HepG2 (cell line): Measurements from ENCODE around the gene ING1. TPM values are rescaled to one million over a fixed set of nuclear protein-coding genes. Genes with fewer than 3 reads are reported as not detected.

Experiments
- KDM1A ChIP-seq: IDR thresholded peaks from 2 replicates; pipeline ENCODE4 v1.6.1; 2016; ENCODE audit warnings: missing compliant biosample characterization
- KLF9 ChIP-seq: IDR thresholded peaks from 2 replicates; pipeline ENCODE4 v1.6.1; 2016; ENCODE audit warnings: low read depth
- RAD21 ChIP-seq: fragments of 450-650 bp; formaldehyde crosslinking; IDR thresholded peaks from 2 replicates; pipeline ENCODE4 v1.5.0; 2020; ENCODE audit warnings: mild to moderate bottlenecking
- SAP130 ChIP-seq: IDR thresholded peaks from 2 replicates; pipeline ENCODE4 v1.6.1; 2016; ENCODE audit warnings: low read depth
- SOX13 ChIP-seq, 3 experiments: fragments of 450-650 bp in 1 of 3; sonication (generic) in 1 of 3; formaldehyde crosslinking in 1 of 3; IDR thresholded peaks in 2 of 3; conservative IDR thresholded peaks in 1 of 3; 2 replicates each; pipeline versions ENCODE4 v1.5.0 to v1.6.1; 2016 to 2020; ENCODE audit warnings: antibody characterized with exemption in 1 of 3, mild to moderate bottlenecking in 1 of 3, missing compliant biosample characterization in 1 of 3, missing genetic modification reagents in 1 of 3, moderate library complexity in 1 of 3
- SOX6 ChIP-seq, 2 experiments: fragments of 450-650 bp in 1 of 2; sonication (generic) in 1 of 2; formaldehyde crosslinking in 1 of 2; IDR thresholded peaks; 2 replicates each; pipeline versions ENCODE4 v1.4.0 to v1.6.1; 2017 to 2020; ENCODE audit warnings: antibody characterized with exemption in 1 of 2, mild to moderate bottlenecking in 1 of 2, missing genetic modification reagents in 1 of 2
- ZMAT3 ChIP-seq: sonication (generic); formaldehyde crosslinking; conservative IDR thresholded peaks from 2 replicates; pipeline ENCODE4 v1.7.0; 2021; ENCODE audit warnings: missing genetic modification reagents
- ZMYM3 ChIP-seq: sonication (generic); formaldehyde crosslinking; IDR thresholded peaks from 2 replicates; pipeline ENCODE4 v1.5.1; 2020; ENCODE audit warnings: mild to moderate bottlenecking, missing genetic modification reagents
- ZNF264 ChIP-seq: sonication (generic); formaldehyde crosslinking; IDR thresholded peaks from 2 replicates; pipeline ENCODE4 v1.4.0; 2020; ENCODE audit warnings: missing genetic modification reagents
- ZNF383 ChIP-seq: sonication (generic); formaldehyde crosslinking; IDR thresholded peaks from 2 replicates; pipeline ENCODE4 v1.4.0; 2020; ENCODE audit warnings: missing genetic modification reagents, mild to moderate bottlenecking, borderline replicate concordance
- ZNF678 ChIP-seq: sonication (generic); formaldehyde crosslinking; IDR thresholded peaks from 2 replicates; pipeline ENCODE4 v1.4.0; 2020; ENCODE audit warnings: mild to moderate bottlenecking, missing genetic modification reagents
- ZNF770 ChIP-seq: sonication (generic); formaldehyde crosslinking; IDR thresholded peaks from 2 replicates; pipeline ENCODE4 v1.5.0; 2020; ENCODE audit warnings: mild to moderate bottlenecking, missing genetic modification reagents
- ZNF772 ChIP-seq: sonication (generic); formaldehyde crosslinking; IDR thresholded peaks from 2 replicates; pipeline ENCODE4 v1.5.0; 2020; ENCODE audit warnings: mild to moderate bottlenecking, missing genetic modification reagents
- ZNF777 ChIP-seq: sonication (generic); formaldehyde crosslinking; IDR thresholded peaks from 2 replicates; pipeline ENCODE4 v1.4.0; 2020; ENCODE audit warnings: missing genetic modification reagents
- polyA plus RNA-seq, 8 experiments: library from polyadenylated mRNA; depleted of rRNA in 3 of 8; stranded (reverse) in 7 of 8; unstranded in 1 of 8; fragments of >200 nt; fragmentation: Illumina TruSeq in 4 of 8; extraction: Trizol in 4 of 8; gene quantifications; 2 replicates each; pipeline versions ENCODE4 v1.2.1 to v1.2.3, GENCODE V29; 2011 to 2016; ENCODE audit warnings: low read depth in 4 of 8, missing spikeins in 1 of 8, mixed read lengths in 1 of 8; ENCODE audit not compliant: insufficient read depth in 1 of 8
- total RNA-seq, 5 experiments: library from RNA; depleted of rRNA; stranded (reverse); fragments of >200 nt; fragmentation: Illumina TruSeq; extraction: Trizol; gene quantifications; 2 replicates each; pipeline ENCODE4 v1.2.3, GENCODE V29; 2016; ENCODE audit warnings: low read depth in 1 of 5
- TF ChIP-seq, protein P1 (sequence below): IDR thresholded peaks from 2 replicates; pipeline ENCODE4 v1.6.1; 2016; ENCODE audit warnings: low read depth, control low read depth
- TF ChIP-seq, protein P2 (sequence below): sonication (generic); formaldehyde crosslinking; IDR thresholded peaks from 2 replicates; pipeline ENCODE4 v1.4.0; 2020; ENCODE audit warnings: missing genetic modification reagents, mild to moderate bottlenecking, borderline replicate concordance
- TF ChIP-seq, protein P3 (sequence below): sonication (generic); formaldehyde crosslinking; conservative IDR thresholded peaks from 2 replicates; pipeline ENCODE4 v1.4.0; 2020; ENCODE audit warnings: missing genetic modification reagents
- TF ChIP-seq, protein P4 (sequence below): sonication (generic); formaldehyde crosslinking; conservative IDR thresholded peaks from 2 replicates; pipeline ENCODE4 v1.4.0; 2020; ENCODE audit warnings: missing genetic modification reagents
- TF ChIP-seq, protein P5 (sequence below): sonication (generic); formaldehyde crosslinking; IDR thresholded peaks from 2 replicates; pipeline ENCODE4 v1.4.0; 2020; ENCODE audit warnings: mild to moderate bottlenecking, missing genetic modification reagents

ING1 gene
- total and polyA plus RNA-seq, 2 of the 13 experiments (the other 11 are each of a cell fraction or from before 2014, with no cell fraction given) = 8.1 to 16.1 TPM

DNA sequence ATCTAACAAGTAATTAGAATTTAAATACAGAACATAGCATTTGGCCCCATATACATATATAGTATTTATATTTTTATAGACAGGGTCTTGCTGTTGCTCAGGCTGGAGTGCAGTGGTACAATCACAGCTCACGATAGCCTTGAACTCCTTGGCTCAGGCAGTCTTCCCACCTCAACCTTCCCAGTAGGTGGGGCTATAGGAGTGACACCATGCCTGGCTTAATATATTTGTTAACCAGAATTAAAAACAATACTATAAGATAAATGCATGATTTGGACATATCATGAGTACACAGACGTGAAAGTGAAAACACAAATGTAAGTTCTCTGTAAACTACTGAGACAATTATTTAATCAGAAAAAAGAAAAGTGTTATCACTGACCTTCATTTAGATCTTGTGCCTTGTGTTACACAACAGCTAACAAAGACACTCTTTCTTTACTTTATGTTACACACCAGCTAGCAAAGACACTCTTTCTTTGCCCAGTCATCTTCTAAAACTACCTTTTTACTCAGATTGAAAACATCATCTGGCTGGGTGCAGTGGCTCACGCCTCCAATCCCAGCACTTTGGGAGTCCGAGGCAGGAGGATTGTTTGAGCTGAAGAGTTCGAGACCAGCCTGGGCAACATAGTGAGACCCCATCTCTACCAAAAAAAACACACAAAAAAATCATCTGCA, 30.2 kb upstream of the ING1 start (continued):
- TF ChIP-seq, protein P1, sequence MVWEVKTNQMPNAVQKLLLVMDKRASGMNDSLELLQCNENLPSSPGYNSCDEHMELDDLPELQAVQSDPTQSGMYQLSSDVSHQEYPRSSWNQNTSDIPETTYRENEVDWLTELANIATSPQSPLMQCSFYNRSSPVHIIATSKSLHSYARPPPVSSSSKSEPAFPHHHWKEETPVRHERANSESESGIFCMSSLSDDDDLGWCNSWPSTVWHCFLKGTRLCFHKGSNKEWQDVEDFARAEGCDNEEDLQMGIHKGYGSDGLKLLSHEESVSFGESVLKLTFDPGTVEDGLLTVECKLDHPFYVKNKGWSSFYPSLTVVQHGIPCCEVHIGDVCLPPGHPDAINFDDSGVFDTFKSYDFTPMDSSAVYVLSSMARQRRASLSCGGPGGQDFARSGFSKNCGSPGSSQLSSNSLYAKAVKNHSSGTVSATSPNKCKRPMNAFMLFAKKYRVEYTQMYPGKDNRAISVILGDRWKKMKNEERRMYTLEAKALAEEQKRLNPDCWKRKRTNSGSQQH (CRISPR knock-in tag) = 0 out of 2 replicates have a peak, but pooled peaks have one; percentile 33
- TF ChIP-seq, protein P2, sequence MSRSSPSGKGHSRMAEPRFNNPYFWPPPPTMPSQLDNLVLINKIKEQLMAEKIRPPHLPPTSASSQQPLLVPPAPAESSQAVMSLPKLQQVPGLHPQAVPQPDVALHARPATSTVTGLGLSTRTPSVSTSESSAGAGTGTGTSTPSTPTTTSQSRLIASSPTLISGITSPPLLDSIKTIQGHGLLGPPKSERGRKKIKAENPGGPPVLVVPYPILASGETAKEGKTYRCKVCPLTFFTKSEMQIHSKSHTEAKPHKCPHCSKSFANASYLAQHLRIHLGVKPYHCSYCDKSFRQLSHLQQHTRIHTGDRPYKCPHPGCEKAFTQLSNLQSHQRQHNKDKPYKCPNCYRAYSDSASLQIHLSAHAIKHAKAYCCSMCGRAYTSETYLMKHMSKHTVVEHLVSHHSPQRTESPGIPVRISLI (CRISPR knock-in tag) = 0 out of 2 replicates have a peak, but pooled peaks have one; percentile 32
- TF ChIP-seq ZMYM3 (CRISPR knock-in tag) = peak; percentile 80
- TF ChIP-seq KDM1A (CRISPR knock-in tag) = 0 out of 2 replicates have a peak, but pooled peaks have one; percentile 37
- TF ChIP-seq ZNF383 (CRISPR knock-in tag) = no peak
- TF ChIP-seq RAD21 (CRISPR knock-in tag) = 0 out of 2 replicates have a peak, but pooled peaks have one; percentile 19
- no peak for TF ChIP-seq SOX13 (IDR thresholded peaks at IDR 0.05)
- TF ChIP-seq SOX13 (CRISPR knock-in tag; conservative IDR thresholded peaks at IDR 0.05 in 1 of 2, IDR thresholded peaks at IDR 0.05 in 1 of 2) = peak in 1 of 2 experiments; percentile 60; a peak in 2 of 4 replicates
- TF ChIP-seq, protein P3, sequence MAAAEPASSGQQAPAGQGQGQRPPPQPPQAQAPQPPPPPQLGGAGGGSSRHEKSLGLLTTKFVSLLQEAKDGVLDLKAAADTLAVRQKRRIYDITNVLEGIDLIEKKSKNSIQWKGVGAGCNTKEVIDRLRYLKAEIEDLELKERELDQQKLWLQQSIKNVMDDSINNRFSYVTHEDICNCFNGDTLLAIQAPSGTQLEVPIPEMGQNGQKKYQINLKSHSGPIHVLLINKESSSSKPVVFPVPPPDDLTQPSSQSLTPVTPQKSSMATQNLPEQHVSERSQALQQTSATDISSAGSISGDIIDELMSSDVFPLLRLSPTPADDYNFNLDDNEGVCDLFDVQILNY (CRISPR knock-in tag) = no peak
- no peak for TF ChIP-seq ZMAT3 (CRISPR knock-in tag)
- peak; percentile 84 for TF ChIP-seq ZNF770
- no peak for TF ChIP-seq ZNF678 (CRISPR knock-in tag)
- no peak for TF ChIP-seq ZNF777 (CRISPR knock-in tag)
- 0 out of 2 replicates have a peak, but pooled peaks have one; percentile 12 for TF ChIP-seq SAP130
- TF ChIP-seq ZNF264 = no peak
- TF ChIP-seq KLF9 (CRISPR knock-in tag) = no peak
- no peak for TF ChIP-seq ZNF772 (CRISPR knock-in tag)
- TF ChIP-seq, protein P4, sequence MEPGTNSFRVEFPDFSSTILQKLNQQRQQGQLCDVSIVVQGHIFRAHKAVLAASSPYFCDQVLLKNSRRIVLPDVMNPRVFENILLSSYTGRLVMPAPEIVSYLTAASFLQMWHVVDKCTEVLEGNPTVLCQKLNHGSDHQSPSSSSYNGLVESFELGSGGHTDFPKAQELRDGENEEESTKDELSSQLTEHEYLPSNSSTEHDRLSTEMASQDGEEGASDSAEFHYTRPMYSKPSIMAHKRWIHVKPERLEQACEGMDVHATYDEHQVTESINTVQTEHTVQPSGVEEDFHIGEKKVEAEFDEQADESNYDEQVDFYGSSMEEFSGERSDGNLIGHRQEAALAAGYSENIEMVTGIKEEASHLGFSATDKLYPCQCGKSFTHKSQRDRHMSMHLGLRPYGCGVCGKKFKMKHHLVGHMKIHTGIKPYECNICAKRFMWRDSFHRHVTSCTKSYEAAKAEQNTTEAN (CRISPR knock-in tag) = peak; percentile 88
- TF ChIP-seq, protein P5, sequence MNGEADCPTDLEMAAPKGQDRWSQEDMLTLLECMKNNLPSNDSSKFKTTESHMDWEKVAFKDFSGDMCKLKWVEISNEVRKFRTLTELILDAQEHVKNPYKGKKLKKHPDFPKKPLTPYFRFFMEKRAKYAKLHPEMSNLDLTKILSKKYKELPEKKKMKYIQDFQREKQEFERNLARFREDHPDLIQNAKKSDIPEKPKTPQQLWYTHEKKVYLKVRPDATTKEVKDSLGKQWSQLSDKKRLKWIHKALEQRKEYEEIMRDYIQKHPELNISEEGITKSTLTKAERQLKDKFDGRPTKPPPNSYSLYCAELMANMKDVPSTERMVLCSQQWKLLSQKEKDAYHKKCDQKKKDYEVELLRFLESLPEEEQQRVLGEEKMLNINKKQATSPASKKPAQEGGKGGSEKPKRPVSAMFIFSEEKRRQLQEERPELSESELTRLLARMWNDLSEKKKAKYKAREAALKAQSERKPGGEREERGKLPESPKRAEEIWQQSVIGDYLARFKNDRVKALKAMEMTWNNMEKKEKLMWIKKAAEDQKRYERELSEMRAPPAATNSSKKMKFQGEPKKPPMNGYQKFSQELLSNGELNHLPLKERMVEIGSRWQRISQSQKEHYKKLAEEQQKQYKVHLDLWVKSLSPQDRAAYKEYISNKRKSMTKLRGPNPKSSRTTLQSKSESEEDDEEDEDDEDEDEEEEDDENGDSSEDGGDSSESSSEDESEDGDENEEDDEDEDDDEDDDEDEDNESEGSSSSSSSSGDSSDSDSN = 0 out of 2 replicates have a peak, but pooled peaks have one; percentile 2
- TF ChIP-seq SOX6 (IDR thresholded peaks at IDR 0.05) = no peak
- TF ChIP-seq SOX6 (CRISPR knock-in tag; IDR thresholded peaks at IDR 0.05) = peak; percentile 56
